ENCODE results near the gene FXYD6.

DNA sequence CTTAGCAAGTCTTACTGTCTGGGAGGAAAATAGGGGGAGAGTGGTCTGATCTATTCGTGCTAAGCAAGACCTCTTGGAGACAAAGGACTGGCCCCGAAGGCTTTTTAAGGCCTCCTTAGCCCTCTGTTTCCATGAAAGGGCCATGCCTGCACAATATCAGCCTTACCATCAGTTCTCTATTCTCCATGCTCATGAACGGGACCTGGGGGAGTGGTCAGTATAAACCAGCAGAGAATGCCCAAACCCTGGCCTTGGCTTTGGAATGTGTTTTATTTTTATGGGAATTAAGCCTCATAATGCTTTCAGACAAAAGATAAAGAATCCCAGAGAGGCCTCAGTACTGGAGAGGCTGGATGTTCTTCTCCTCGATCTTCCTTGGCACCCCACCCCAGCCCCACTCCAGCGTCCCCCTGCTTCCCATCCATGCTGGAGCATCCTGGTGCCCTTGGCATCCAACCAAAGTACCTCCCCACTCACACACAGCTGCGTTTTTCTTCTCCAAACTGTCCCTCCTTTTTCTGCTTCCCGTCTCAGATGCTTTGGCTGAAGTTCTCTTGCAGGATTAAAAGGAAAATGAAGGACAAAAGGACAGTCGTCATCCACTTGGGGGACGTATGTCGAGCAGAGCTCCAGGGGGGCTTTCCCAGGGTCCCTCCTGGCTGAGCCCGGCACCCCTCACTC lies 18.6 kb downstream of the FXYD6 start:
- TF ChIP-seq POLR2AphosphoS5 (IDR thresholded peaks at IDR 0.05; ENCODE audit: borderline replicate concordance, low read depth, low read length) (no peak), EZH2 (IDR thresholded peaks at IDR 0.05) (no peak)
